HepG2 (cell line): Measurements from ENCODE around the gene IGLON5. TPM values are rescaled to one million over a fixed set of nuclear protein-coding genes. Genes with fewer than 3 reads are reported as not detected.
A peak's percentile ranks its signal among the peaks of the same experiment; 100 is the strongest.

ENCODE experiments used
- AGO1 ChIP-seq: fragments of 200-400 bp; formaldehyde crosslinking; IDR thresholded peaks from 2 replicates; pipeline ENCODE4 v1.6.1; 2017; ENCODE audit warnings: mild to moderate bottlenecking, low read depth, low read length, moderate library complexity; ENCODE audit not compliant: poor library complexity, severe bottlenecking
- CEBPB ChIP-seq: IDR thresholded peaks from 2 replicates; pipeline ENCODE4 v1.6.1; 2011; ENCODE audit warnings: low read depth, low read length, improper control_type of control experiment, borderline replicate concordance
- FIP1L1 ChIP-seq: fragments of 200-400 bp; formaldehyde crosslinking; IDR thresholded peaks from 2 replicates; pipeline ENCODE4 v1.6.1; 2018; ENCODE audit warnings: low read depth, mild to moderate bottlenecking, low read length, moderate library complexity, borderline replicate concordance; ENCODE audit not compliant: insufficient read depth
- HOXA3 ChIP-seq: sonication (generic); formaldehyde crosslinking; IDR thresholded peaks from 2 replicates; pipeline ENCODE4 v1.5.0; 2020; ENCODE audit warnings: missing genetic modification reagents
- IRF1 ChIP-seq: sonication (generic); formaldehyde crosslinking; IDR thresholded peaks from 2 replicates; pipeline ENCODE4 v1.4.0; 2020; ENCODE audit warnings: low read depth, mild to moderate bottlenecking, missing genetic modification reagents
- IRF9 ChIP-seq: sonication (generic); formaldehyde crosslinking; IDR thresholded peaks from 2 replicates; pipeline ENCODE4 v1.8.0; 2022; ENCODE audit warnings: missing genetic modification reagents, mild to moderate bottlenecking, borderline replicate concordance
- PHF21A ChIP-seq: sonication (generic); formaldehyde crosslinking; IDR thresholded peaks from 2 replicates; pipeline ENCODE4 v1.5.0; 2020; ENCODE audit warnings: mild to moderate bottlenecking, missing genetic modification reagents
- PITX1 ChIP-seq: sonication (generic); formaldehyde crosslinking; IDR thresholded peaks from 2 replicates; pipeline ENCODE4 v1.5.1; 2020; ENCODE audit warnings: mild to moderate bottlenecking, missing genetic modification reagents
- POGK ChIP-seq: sonication (generic); formaldehyde crosslinking; conservative IDR thresholded peaks from 2 replicates; pipeline ENCODE4 v1.8.0; 2022; ENCODE audit warnings: mild to moderate bottlenecking, moderate library complexity, missing genetic modification reagents
- SKIL ChIP-seq: sonication (generic); formaldehyde crosslinking; IDR thresholded peaks from 2 replicates; pipeline ENCODE4 v1.8.0; 2022; ENCODE audit warnings: missing genetic modification reagents, mild to moderate bottlenecking, moderate library complexity, borderline replicate concordance
- TEAD3 ChIP-seq: optimal IDR thresholded peaks from 2 replicates; pipeline ENCODE3; 2016; ENCODE audit warnings: borderline replicate concordance
- THAP7 ChIP-seq: sonication (generic); formaldehyde crosslinking; IDR thresholded peaks from 2 replicates; pipeline ENCODE4 v1.8.1; 2023; ENCODE audit warnings: mild to moderate bottlenecking, missing genetic modification reagents
- ZBTB20 ChIP-seq: sonication (generic); formaldehyde crosslinking; IDR thresholded peaks from 2 replicates; pipeline ENCODE4 v1.8.1; 2023; ENCODE audit warnings: missing genetic modification reagents, low read depth, mild to moderate bottlenecking, borderline replicate concordance
- ZBTB39 ChIP-seq: sonication (generic); formaldehyde crosslinking; IDR thresholded peaks from 2 replicates; pipeline ENCODE4 v1.5.0; 2020; ENCODE audit warnings: missing genetic modification reagents
- ZFP36L1 ChIP-seq: sonication (generic); formaldehyde crosslinking; IDR thresholded peaks from 2 replicates; pipeline ENCODE4 v1.8.0; 2022; ENCODE audit warnings: mild to moderate bottlenecking, missing genetic modification reagents, moderate library complexity
- ZFY ChIP-seq: sonication (generic); formaldehyde crosslinking; IDR thresholded peaks from 2 replicates; pipeline ENCODE4 v1.4.0; 2020; ENCODE audit warnings: missing genetic modification reagents
- ZNF124 ChIP-seq: sonication (generic); formaldehyde crosslinking; IDR thresholded peaks from 2 replicates; pipeline ENCODE4 v1.4.0; 2020; ENCODE audit warnings: missing genetic modification reagents
- ZNF343 ChIP-seq: sonication (generic); formaldehyde crosslinking; IDR thresholded peaks from 2 replicates; pipeline ENCODE4 v1.4.0; 2020; ENCODE audit warnings: mild to moderate bottlenecking, missing genetic modification reagents
- polyA plus RNA-seq, 8 experiments: library from polyadenylated mRNA; depleted of rRNA in 3 of 8; stranded (reverse) in 7 of 8; unstranded in 1 of 8; fragments of >200 nt; fragmentation: Illumina TruSeq in 4 of 8; extraction: Trizol in 4 of 8; gene quantifications; 2 replicates each; pipeline versions ENCODE4 v1.2.1 to v1.2.3, GENCODE V29; 2011 to 2016; ENCODE audit warnings: low read depth in 4 of 8, missing spikeins in 1 of 8, mixed read lengths in 1 of 8; ENCODE audit not compliant: insufficient read depth in 1 of 8
- total RNA-seq, 5 experiments: library from RNA; depleted of rRNA; stranded (reverse); fragments of >200 nt; fragmentation: Illumina TruSeq; extraction: Trizol; gene quantifications; 2 replicates each; pipeline ENCODE4 v1.2.3, GENCODE V29; 2016; ENCODE audit warnings: low read depth in 1 of 5

IGLON5 gene
- total and polyA plus RNA-seq, 2 of the 13 experiments (the other 11 are each of a cell fraction or from before 2014, with no cell fraction given), result 0.04 to 5.7 TPM

GRCh38 chr19:51354103-51354741, 42.8 kb downstream of the IGLON5 start (continued):
- 0 out of 2 replicates have a peak, but pooled peaks have one; percentile 28 for TF ChIP-seq SKIL
- no peak for TF ChIP-seq PHF21A (CRISPR knock-in tag)
- no peak for TF ChIP-seq AGO1
- TF ChIP-seq TEAD3 (CRISPR knock-in tag), result no peak
- no peak for TF ChIP-seq CEBPB
- no peak for TF ChIP-seq ZBTB20 (CRISPR knock-in tag)
- TF ChIP-seq IRF1 (CRISPR knock-in tag), result no peak
- TF ChIP-seq ZFP36L1, result no peak; the same call in 1 of the 2 replicates
- TF ChIP-seq ZFY (CRISPR knock-in tag), result peak; percentile 60
- TF ChIP-seq PITX1 (CRISPR knock-in tag), result no peak
- TF ChIP-seq POGK (CRISPR knock-in tag), result no peak
- TF ChIP-seq FIP1L1, result no peak
- TF ChIP-seq ZNF124 (CRISPR knock-in tag), result no peak
- no peak for TF ChIP-seq ZBTB39 (CRISPR knock-in tag)
- no peak for TF ChIP-seq ZNF343 (CRISPR knock-in tag)
- TF ChIP-seq HOXA3 (CRISPR knock-in tag), result 0 out of 2 replicates have a peak, but pooled peaks have one; percentile 41
- no peak for TF ChIP-seq THAP7 (CRISPR knock-in tag)
- no peak; the same call in 1 of the 2 replicates for TF ChIP-seq IRF9 (CRISPR knock-in tag)
